Smooth muscle cell (in vitro differentiated cells): ENCODE results near the gene STRIT1. TPM values are rescaled to one million over a fixed set of nuclear protein-coding genes. Genes with fewer than 3 reads are reported as not detected.

Experiments used
- DNase-seq: peaks from one replicate; lab custom pipeline; 2025; ENCODE audit not compliant: unreplicated experiment; lab: John Stamatoyannopoulos, UW
- H2AFZ ChIP-seq: fragments of 200-600 bp; sonication (generic); 2 replicates; pipeline ENCODE4 v1.6.0; 2016; ENCODE audit warnings: antibody characterized with exemption, low read depth, mild to moderate bottlenecking
- H3F3A ChIP-seq: fragments of 200-600 bp; sonication (generic); 2 replicates; pipeline ENCODE4 v1.6.0; 2017; ENCODE audit warnings: antibody characterized with exemption, low read depth
- H3K27ac ChIP-seq: fragments of 200-600 bp; sonication (generic); 2 replicates; pipeline ENCODE4 v1.5.1; 2016; ENCODE audit warnings: low read depth, mild to moderate bottlenecking
- H3K27me3 ChIP-seq: fragments of 200-600 bp; sonication (generic); 2 replicates; pipeline ENCODE4 v1.6.1; 2016; ENCODE audit warnings: low read depth, mild to moderate bottlenecking
- H3K36me3 ChIP-seq: fragments of 200-600 bp; sonication (generic); 2 replicates; pipeline ENCODE4 v1.5.1; 2016; ENCODE audit warnings: low read depth
- H3K4me1 ChIP-seq: fragments of 200-600 bp; sonication (generic); 2 replicates; pipeline ENCODE4 v1.5.1; 2016; ENCODE audit warnings: low read depth
- H3K4me2 ChIP-seq: fragments of 200-600 bp; sonication (generic); 2 replicates; pipeline ENCODE4 v1.6.0; 2016; ENCODE audit warnings: mild to moderate bottlenecking
- H3K4me3 ChIP-seq: fragments of 200-600 bp; sonication (generic); 2 replicates; pipeline ENCODE4 v1.5.1; 2016; ENCODE audit warnings: mild to moderate bottlenecking
- H3K79me2 ChIP-seq: fragments of 200-600 bp; sonication (generic); 2 replicates; pipeline ENCODE4 v1.6.0; 2016; ENCODE audit warnings: low read depth, mild to moderate bottlenecking
- H3K9ac ChIP-seq: fragments of 200-600 bp; sonication (generic); 2 replicates; pipeline ENCODE4 v1.6.0; 2016; ENCODE audit warnings: low read depth
- H3K9me3 ChIP-seq: fragments of 200-600 bp; sonication (generic); replicated peaks from 2 replicates; pipeline ENCODE4 v1.5.1; 2016; ENCODE audit warnings: low read depth
- H4K20me1 ChIP-seq: fragments of 200-600 bp; sonication (generic); 2 replicates; pipeline ENCODE4 v1.6.0; 2016; ENCODE audit warnings: low read depth
- WGBS: methylation state at CpG from one replicate; pipeline ENCODE4 v1.1.7; 2016; ENCODE audit warnings: low lambda C conversion rate; 5-methylcytosine and 5-hydroxymethylcytosine counted together
- polyA plus RNA-seq: library from polyadenylated mRNA; unstranded; fragments of >200 nt; fragmentation: Nextera tagmentation; extraction: Ambion mirVana; gene quantifications from 2 replicates; pipeline ENCODE4 v1.2.1, GENCODE V29; 2016
- total RNA-seq: library from RNA; depleted of rRNA; stranded (reverse); fragments of >200 nt; gene quantifications from 2 replicates; pipeline ENCODE4 v1.2.3, GENCODE V29; 2014
- TF ChIP-seq, protein P1 (sequence below): fragments of 200-600 bp; sonication (generic); IDR thresholded peaks from 2 replicates; pipeline ENCODE4 v1.5.1; 2017; ENCODE audit warnings: borderline replicate concordance, mild to moderate bottlenecking, antibody characterized with exemption; ENCODE audit not compliant: insufficient read depth, poor library complexity, severe bottlenecking

STRIT1 gene
- total and polyA plus RNA-seq, 2 experiments from 2014 or later = not detected

DNA sequence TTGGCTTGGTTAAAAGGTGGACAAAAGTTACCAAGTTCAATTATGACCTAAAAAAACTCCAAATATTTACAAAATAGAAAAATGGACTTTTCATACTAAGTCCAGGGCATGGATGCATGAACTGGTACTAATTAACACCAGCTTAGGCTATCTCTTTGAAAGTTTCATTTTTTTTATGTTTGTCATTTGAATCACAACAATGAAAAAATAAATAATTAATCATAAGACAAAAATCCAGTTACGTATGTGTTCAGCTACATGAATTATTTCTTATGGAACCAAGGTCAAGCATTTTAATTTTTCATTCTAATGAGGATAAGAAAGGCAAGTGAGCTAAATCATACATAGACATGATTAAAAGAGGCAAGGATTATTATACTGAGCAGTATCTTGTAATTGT is 23.7 kb upstream of the STRIT1 start:
- Histone ChIP-seq H3K27ac (no peak overlapping the region), H3K4me3 (no peak overlapping the region), H3K4me2 (no peak overlapping the region), H3F3A (no peaks in the 10 kb centered on the region), H3K36me3 (no peaks in the 10 kb centered on the region), H3K9ac (no peak overlapping the region), H2AFZ (no peak overlapping the region), H3K9me3 (no peaks in the 10 kb centered on the region), H3K4me1 (no peaks in the 10 kb centered on the region), H4K20me1 (no peaks in the 10 kb centered on the region), H3K27me3 (no peaks in the 10 kb centered on the region), H3K79me2 (no peaks in the 10 kb centered on the region)
- DNase-seq = no peak
- TF ChIP-seq, protein P1, sequence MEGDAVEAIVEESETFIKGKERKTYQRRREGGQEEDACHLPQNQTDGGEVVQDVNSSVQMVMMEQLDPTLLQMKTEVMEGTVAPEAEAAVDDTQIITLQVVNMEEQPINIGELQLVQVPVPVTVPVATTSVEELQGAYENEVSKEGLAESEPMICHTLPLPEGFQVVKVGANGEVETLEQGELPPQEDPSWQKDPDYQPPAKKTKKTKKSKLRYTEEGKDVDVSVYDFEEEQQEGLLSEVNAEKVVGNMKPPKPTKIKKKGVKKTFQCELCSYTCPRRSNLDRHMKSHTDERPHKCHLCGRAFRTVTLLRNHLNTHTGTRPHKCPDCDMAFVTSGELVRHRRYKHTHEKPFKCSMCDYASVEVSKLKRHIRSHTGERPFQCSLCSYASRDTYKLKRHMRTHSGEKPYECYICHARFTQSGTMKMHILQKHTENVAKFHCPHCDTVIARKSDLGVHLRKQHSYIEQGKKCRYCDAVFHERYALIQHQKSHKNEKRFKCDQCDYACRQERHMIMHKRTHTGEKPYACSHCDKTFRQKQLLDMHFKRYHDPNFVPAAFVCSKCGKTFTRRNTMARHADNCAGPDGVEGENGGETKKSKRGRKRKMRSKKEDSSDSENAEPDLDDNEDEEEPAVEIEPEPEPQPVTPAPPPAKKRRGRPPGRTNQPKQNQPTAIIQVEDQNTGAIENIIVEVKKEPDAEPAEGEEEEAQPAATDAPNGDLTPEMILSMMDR = no peak
- 92% methylated on average over 1 of the region's 1 CpG for WGBS

DNA sequence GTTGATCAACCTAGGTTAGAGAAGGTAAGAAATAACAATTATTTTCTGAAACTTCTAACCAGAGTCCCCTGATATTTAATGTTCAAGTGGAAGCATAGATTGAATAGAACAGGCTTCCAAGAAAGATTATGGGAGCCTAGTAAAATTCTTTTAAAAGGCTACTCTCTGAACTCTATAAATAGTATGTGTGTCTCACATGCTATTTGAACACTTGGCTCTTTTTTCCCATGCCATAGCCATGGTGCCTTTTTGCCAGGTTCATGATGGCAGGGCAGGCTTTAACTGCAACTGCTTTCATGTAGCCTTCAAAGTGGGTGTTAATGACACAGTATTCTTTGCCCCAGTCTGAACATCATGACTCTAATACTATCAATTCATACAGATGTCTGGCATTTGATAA is 22.9 kb upstream of the STRIT1 start:
- H3K27me3 ChIP-seq = no peaks in the 10 kb centered on the region
- H3K27ac ChIP-seq = no peak overlapping the region
- H3K9me3 ChIP-seq = no peaks in the 10 kb centered on the region
- TF ChIP-seq, protein P1 = no peak
- H3K4me2 ChIP-seq = no peak overlapping the region
- H4K20me1 ChIP-seq = no peaks in the 10 kb centered on the region
- no peak overlapping the region for H3K9ac ChIP-seq
- H3K79me2 ChIP-seq = no peaks in the 10 kb centered on the region
- no peak overlapping the region for H2AFZ ChIP-seq
- DNase-seq = no peak
- H3K4me3 ChIP-seq = no peak overlapping the region
- no peaks in the 10 kb centered on the region for H3K4me1 ChIP-seq
- no peaks in the 10 kb centered on the region for H3F3A ChIP-seq
- H3K36me3 ChIP-seq = no peaks in the 10 kb centered on the region

DNA sequence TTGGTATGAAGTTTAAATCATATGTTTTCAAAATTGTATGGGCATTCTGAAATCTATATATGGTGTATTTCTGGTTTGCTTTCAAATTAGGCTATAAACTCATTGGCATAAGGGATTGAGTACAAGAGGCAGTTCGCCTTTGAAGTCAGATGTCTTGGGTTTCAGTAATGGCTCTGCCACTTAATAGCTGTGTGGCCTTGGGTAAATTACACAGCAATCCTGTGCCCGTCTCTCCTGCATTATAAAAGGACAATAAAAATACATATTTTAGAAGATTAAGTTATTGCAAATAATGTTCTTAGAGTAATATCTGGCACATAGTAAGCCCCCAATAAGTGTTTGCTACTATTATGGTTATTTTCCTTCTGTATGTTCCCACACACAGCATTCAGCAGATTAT is 20.4 kb upstream of the STRIT1 start:
- Histone ChIP-seq H3F3A (no peaks in the 10 kb centered on the region), H4K20me1 (no peaks in the 10 kb centered on the region), H3K36me3 (no peaks in the 10 kb centered on the region), H3K79me2 (no peaks in the 10 kb centered on the region), H3K4me1 (no peaks in the 10 kb centered on the region), H3K4me2 (no peak overlapping the region), H3K4me3 (no peak overlapping the region), H3K27me3 (no peaks in the 10 kb centered on the region), H3K27ac (no peak overlapping the region), H3K9ac (no peak overlapping the region), H2AFZ (no peak overlapping the region), H3K9me3 (no peaks in the 10 kb centered on the region)
- 91% methylated on average over 2 of the region's 2 CpGs for WGBS
- no peak for DNase-seq
- TF ChIP-seq, protein P1 = no peak

DNA sequence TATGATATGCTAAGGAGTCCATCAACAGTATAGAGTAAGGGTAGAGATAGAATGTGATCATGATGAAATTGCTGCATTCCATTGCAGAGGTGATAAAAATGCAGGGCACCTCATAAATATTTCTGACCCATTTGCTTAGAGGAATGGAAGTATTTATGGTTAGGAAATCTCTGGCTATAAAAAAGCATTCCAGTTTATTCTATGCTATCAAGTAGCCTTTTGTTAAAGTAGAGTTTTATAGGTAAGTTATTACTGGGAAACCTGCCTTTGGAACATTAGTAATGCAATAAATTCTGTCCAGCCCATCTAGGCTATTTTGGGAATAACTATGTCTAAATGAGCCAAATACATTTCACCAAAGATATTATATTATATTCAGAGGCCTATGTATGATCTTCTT is 19.8 kb upstream of the STRIT1 start:
- Histone ChIP-seq H4K20me1 (no peaks in the 10 kb centered on the region), H3K4me3 (no peak overlapping the region), H3K79me2 (no peaks in the 10 kb centered on the region), H3K4me1 (no peaks in the 10 kb centered on the region), H2AFZ (peak overlapping the region; percentile 32), H3K9me3 (no peaks in the 10 kb centered on the region), H3K36me3 (no peaks in the 10 kb centered on the region), H3K27me3 (no peaks in the 10 kb centered on the region), H3K27ac (no peak overlapping the region), H3K9ac (no peak overlapping the region), H3K4me2 (no peak overlapping the region), H3F3A (no peaks in the 10 kb centered on the region)
- no peak for DNase-seq
- TF ChIP-seq, protein P1 = no peak
